ENCODE data around the gene PRDM11. TPM values are rescaled to one million over a fixed set of nuclear protein-coding genes. Genes with fewer than 3 reads are reported as not detected.
"Not testable (repeated sequence)": the region's sequence is repeated elsewhere in the genome, so short reads cannot be mapped to it uniquely, and the experiment has no call there.

Gene PRDM11
- polyA plus RNA-seq, 1 experiment, result 2.6 TPM

- DNase-seq (ENCODE audit: low read depth, low spot score), result no peak
- H3K9me3 ChIP-seq (ENCODE audit: control insufficient read depth, insufficient read depth, low read length), result no peaks in the 10 kb centered on the region
- TF ChIP-seq, protein P1, sequence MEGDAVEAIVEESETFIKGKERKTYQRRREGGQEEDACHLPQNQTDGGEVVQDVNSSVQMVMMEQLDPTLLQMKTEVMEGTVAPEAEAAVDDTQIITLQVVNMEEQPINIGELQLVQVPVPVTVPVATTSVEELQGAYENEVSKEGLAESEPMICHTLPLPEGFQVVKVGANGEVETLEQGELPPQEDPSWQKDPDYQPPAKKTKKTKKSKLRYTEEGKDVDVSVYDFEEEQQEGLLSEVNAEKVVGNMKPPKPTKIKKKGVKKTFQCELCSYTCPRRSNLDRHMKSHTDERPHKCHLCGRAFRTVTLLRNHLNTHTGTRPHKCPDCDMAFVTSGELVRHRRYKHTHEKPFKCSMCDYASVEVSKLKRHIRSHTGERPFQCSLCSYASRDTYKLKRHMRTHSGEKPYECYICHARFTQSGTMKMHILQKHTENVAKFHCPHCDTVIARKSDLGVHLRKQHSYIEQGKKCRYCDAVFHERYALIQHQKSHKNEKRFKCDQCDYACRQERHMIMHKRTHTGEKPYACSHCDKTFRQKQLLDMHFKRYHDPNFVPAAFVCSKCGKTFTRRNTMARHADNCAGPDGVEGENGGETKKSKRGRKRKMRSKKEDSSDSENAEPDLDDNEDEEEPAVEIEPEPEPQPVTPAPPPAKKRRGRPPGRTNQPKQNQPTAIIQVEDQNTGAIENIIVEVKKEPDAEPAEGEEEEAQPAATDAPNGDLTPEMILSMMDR (IDR thresholded peaks at IDR 0.05; ENCODE audit: low read depth, low read length), result no peak
- peaks cover 25% of the 10 kb centered on the region for H3K27me3 ChIP-seq (ENCODE audit: control insufficient read depth, insufficient read depth, low read length)
- CTCF ChIA-PET, result interaction anchor here (1.4 to 1.6 kb wide), 2 partner anchors 12 to 135 kb away, joined by 5 to 6 read pairs; no protein-coding TSS in a partner anchor
- H3K4me3 ChIP-seq (ENCODE audit: low read depth, low read length), result no peak overlapping the region
- H3K27ac ChIP-seq (ENCODE audit: low read depth, low read length), result no peak overlapping the region
- POLR2A ChIA-PET, result no interaction called here
These were observed 99.0 kb downstream of the PRDM11 start for GRCh38 chr11:45245218-45246045.

- no peak for DNase-seq (ENCODE audit: low read depth, low spot score)
- Histone ChIP-seq H3K4me3 (ENCODE audit: low read depth, low read length) (no peak overlapping the region), H3K27me3 (ENCODE audit: control insufficient read depth, insufficient read depth, low read length) (peaks cover 25% of the 10 kb centered on the region), H3K9me3 (ENCODE audit: control insufficient read depth, insufficient read depth, low read length) (no peaks in the 10 kb centered on the region), H3K27ac (ENCODE audit: low read depth, low read length) (no peak overlapping the region)
- TF ChIP-seq, protein P1 (IDR thresholded peaks at IDR 0.05; ENCODE audit: low read depth, low read length), result no peak
- POLR2A ChIA-PET, result no interaction called here
- CTCF ChIA-PET, result interaction anchor here (1.4 kb wide), 1 partner anchor 136 kb away, joined by 5 read pairs; no protein-coding TSS in a partner anchor
These were observed 99.8 kb downstream of the PRDM11 start for GRCh38 chr11:45246241-45246640.

DNA sequence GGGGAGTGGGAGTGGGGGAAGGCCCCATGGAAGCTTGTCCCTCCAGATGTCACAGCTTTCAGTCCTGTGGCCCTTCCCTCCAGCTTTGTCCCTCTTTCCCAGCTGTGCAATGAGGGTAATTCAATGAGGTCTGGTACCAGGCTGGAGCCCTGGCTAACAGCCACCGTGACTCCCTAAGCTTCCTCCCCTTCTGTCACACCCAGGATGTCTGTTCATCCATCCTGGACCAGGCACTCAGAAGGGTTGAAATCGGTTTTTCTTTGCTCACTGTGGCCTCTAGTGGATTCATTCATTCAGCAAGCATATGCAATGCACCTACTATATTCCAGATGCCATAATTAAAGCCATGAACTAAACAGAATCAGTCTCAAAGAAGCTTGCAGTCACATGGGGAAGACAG lies 101.0 kb downstream of the PRDM11 start:
- POLR2A ChIA-PET, result no interaction called here
- no peak for DNase-seq (ENCODE audit: low read depth, low spot score)
- no peak overlapping the region for H3K27ac ChIP-seq (ENCODE audit: low read depth, low read length)
- H3K27me3 ChIP-seq (ENCODE audit: control insufficient read depth, insufficient read depth, low read length), result peaks cover 26% of the 10 kb centered on the region
- H3K9me3 ChIP-seq (ENCODE audit: control insufficient read depth, insufficient read depth, low read length), result no peaks in the 10 kb centered on the region; the same call in 1 of the 2 replicates
- H3K4me3 ChIP-seq (ENCODE audit: low read depth, low read length), result no peak overlapping the region
- TF ChIP-seq, protein P1 (IDR thresholded peaks at IDR 0.05; ENCODE audit: low read depth, low read length), result no peak
- CTCF ChIA-PET, result no interaction called here

DNA sequence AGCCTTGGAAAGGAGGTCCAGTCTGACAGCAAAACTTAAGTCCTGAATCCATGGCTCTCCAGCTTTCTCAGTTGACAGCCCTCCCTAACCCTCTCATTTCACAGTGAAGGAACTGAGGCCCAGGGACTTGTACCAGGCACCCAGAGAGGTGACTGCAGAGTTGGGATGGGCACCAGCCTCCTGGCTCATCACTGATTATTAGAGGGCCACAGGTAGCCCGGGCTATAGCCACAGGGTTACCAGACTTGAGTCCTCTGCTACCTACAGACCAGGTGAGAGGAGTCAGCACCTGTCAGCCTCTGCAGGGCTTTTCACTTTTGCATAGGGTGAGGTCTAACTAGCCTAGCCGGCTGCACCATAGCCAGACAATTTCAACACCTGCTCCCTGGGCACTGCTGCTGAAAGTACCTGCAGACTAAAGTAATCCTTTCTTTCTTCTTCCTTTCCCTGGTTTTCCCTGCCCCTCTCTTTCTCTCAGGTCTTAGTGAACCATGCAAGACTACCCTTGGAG lies 102.1 kb downstream of the PRDM11 start:
- CTCF ChIA-PET, result no interaction called here
- POLR2A ChIA-PET, result no interaction called here

GRCh38 chr11:45249372-45249771 lies 102.9 kb downstream of the PRDM11 start:
- CTCF ChIA-PET, result interaction anchor here (1.9 kb wide), 1 partner anchor 139 kb away, joined by 5 read pairs; no protein-coding TSS in a partner anchor
- DNase-seq (ENCODE audit: low read depth, low spot score); POLR2A ChIA-PET: not testable (repeated sequence)

More for the DNA sequence above, 102.1 kb downstream of the PRDM11 start:
- no peak for DNase-seq (ENCODE audit: low read depth, low spot score)
- no peaks in the 10 kb centered on the region; the same call in 1 of the 2 replicates for H3K9me3 ChIP-seq (ENCODE audit: control insufficient read depth, insufficient read depth, low read length)
- H3K27me3 ChIP-seq (ENCODE audit: control insufficient read depth, insufficient read depth, low read length), result peaks cover 20% of the 10 kb centered on the region
- TF ChIP-seq, protein P1 (IDR thresholded peaks at IDR 0.05; ENCODE audit: low read depth, low read length), result no peak
- H3K4me3 ChIP-seq (ENCODE audit: low read depth, low read length), result no peak overlapping the region
- H3K27ac ChIP-seq (ENCODE audit: low read depth, low read length), result no peak overlapping the region

More at GRCh38 chr11:45249372-45249771, 102.9 kb downstream of the PRDM11 start:
- H3K27me3 ChIP-seq (ENCODE audit: control insufficient read depth, insufficient read depth, low read length), result peaks cover 20% of the 10 kb centered on the region
- not testable (repeated sequence) for H3K4me3 ChIP-seq (ENCODE audit: low read depth, low read length); H3K9me3 ChIP-seq (ENCODE audit: control insufficient read depth, insufficient read depth, low read length); H3K27ac ChIP-seq (ENCODE audit: low read depth, low read length)
